LHCN-M2 (cell line): Measurements from ENCODE around the gene GREM1. TPM values are rescaled to one million over a fixed set of nuclear protein-coding genes. Genes with fewer than 3 reads are reported as not detected.

Experiments used
- DNase-seq: peaks from one replicate; pipeline ENCODE4 v3.0.0-alpha.2; 2012; ENCODE audit warnings: low read depth
- total RNA-seq: library from RNA; depleted of rRNA; stranded (reverse); fragments of >200 nt; gene quantifications from 2 replicates; pipeline ENCODE4 v1.2.3, GENCODE V29; 2014

GREM1 gene
- total RNA-seq, 1 experiment from 2014 or later = 123 TPM

GRCh38 chr15:32694222-32694983 lies 23.4 kb upstream of the GREM1 start:
- DNase-seq = no peak

- no peak for DNase-seq
Measured at GRCh38 chr15:32698773-32699390, 18.9 kb upstream of the GREM1 start.

GRCh38 chr15:32700501-32701150 lies 17.2 kb upstream of the GREM1 start:
- DNase-seq = no peak

GRCh38 chr15:32701863-32702262 lies 15.9 kb upstream of the GREM1 start:
- no peak for DNase-seq

- DNase-seq = peak; percentile 65
Measured at GRCh38 chr15:32704395-32704981, 13.3 kb upstream of the GREM1 start.

DNA sequence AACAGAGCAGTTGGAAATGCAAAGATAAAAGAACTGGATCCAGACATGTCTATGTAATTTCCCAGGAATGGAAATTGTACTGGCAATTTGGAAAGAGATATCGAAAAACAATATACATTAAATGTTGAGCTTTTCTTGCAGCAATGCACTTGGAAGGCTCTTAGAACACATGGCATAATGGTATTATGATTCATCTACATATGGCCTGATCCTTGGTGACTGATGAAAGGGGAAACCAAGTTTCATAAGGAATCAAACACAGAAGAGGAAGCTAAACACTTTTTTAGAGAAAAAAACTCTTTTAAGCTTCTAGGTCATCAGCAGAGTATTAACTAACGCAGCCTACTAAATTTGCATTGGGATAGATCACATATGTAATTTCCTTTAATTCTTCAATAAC lies 12.4 kb upstream of the GREM1 start:
- no peak for DNase-seq

DNA sequence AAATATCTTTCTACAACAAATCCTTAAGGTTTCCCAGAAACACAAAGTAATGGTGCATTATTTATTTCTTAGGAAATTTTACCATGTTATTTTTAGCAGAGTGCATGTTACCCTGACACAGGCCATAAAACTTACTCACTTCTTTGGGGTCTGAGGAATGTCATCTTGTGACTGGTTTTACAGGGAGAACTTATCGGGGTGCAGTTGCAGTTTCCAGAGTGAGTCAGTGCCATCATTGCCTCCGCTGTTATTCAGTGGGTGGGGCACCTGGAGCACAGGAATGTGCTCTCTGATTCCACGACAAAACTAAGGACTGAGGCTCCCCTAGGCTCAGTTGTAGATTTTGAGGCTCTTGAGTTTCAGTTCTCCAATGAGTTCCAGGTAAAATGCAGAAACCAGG lies 11.1 kb upstream of the GREM1 start:
- DNase-seq = peak; percentile 89

GRCh38 chr15:32707436-32707835 lies 10.4 kb upstream of the GREM1 start:
- DNase-seq = no peak

GRCh38 chr15:32709295-32710033 lies 8.3 kb upstream of the GREM1 start:
- no peak for DNase-seq

- DNase-seq = peak; percentile 42
Measured at GRCh38 chr15:32715276-32715675, 2.5 kb upstream of the GREM1 start.

- DNase-seq = no peak
Measured at GRCh38 chr15:32716216-32716914, 1.4 kb upstream of the GREM1 start.

DNA sequence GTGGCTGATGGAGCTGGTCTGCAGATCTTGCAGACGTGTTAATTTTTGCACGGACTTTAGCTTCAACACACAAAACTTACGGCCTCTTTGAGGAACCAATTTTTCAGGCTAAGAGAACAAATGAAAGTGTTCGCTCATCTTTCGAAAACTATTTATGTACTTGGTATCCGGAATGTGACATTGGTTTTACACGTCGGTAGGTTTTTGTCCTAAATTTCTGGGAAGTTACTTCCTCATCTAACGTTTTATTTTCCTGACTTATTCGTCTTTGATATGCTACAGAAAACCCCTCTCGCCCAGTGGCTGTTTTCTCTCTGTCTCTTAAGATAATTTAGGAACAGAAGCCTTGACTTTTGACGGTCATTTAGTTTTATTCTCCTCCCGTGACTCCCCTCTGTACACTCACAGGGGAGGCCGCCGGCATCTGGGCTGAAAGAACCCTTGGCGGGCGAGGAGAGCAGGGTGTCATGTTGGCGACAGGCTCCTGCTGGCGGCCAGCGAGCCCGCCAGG lies 834 bp upstream of the GREM1 start:
- DNase-seq = no peak

DNA sequence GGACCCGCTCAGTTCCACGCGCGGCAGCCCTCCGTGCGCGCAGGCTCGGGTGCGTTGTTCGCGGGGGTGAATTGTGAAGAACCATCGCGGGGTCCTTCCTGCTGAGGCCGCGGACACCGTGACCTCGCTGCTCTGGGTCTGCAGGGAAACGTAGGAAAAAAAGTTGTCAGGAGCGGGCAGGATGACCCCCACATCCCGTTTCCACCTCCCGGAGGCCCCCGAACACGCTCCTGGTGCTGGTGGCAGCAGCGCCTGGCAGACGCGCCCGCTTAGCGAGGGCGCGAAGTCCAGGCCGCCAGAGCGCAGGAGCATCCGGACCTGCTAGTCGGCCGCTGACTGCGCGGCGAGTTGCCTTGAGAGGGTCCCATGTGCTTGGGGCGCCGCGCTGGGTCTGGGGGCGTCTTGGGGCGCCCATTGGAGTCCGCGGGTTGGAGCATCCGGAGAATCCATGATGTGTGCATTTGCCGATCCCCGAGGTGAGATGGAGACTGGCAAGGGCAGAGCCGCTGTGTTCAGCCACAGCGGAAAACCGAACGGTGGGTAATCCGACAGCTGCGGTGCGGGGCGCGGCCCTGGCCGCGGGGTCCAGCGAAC lies 520 bp downstream of the GREM1 start:
- peak; percentile 47 for DNase-seq

GRCh38 chr15:32718821-32719716 lies 1.3 kb downstream of the GREM1 start:
- peak; percentile 58 for DNase-seq

DNA sequence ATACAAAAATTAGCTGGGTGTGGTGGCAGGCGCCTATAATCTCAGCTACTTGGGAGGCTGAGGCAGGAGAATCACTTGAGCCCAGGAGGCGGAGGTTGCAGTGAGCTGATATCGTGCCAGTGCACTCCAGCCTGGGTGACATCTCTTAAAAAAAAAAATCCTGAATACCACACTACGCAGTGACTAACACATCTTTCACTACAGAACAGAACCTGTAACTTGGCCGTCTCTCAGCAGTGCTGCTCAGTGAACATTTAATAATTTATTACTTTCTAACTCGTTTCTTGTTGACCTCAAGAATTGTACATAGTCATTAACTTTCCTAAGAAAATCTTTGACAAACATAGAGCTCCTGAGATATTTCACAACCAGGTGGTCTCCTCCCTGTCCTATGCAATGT lies 3.8 kb downstream of the GREM1 start:
- DNase-seq = peak; percentile 51

DNA sequence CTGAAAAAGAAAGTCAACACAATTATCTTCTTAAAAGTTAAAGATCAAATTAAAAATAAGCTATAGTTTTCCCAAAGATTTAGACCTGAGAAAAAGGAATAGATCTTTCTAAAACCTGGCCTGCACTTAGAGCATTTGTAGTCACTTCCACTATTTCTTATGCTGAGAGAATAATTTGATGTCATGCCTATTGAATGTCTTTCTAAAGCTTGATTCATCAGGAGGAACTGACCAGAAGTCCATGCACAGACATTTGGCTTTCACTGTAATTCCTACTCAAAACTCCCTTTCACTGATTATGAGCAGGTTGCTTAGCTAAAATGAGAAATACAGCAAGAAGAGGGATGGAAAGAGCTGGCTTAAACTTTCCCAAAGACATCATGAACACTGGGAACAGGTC lies 4.3 kb downstream of the GREM1 start:
- DNase-seq = no peak

DNA sequence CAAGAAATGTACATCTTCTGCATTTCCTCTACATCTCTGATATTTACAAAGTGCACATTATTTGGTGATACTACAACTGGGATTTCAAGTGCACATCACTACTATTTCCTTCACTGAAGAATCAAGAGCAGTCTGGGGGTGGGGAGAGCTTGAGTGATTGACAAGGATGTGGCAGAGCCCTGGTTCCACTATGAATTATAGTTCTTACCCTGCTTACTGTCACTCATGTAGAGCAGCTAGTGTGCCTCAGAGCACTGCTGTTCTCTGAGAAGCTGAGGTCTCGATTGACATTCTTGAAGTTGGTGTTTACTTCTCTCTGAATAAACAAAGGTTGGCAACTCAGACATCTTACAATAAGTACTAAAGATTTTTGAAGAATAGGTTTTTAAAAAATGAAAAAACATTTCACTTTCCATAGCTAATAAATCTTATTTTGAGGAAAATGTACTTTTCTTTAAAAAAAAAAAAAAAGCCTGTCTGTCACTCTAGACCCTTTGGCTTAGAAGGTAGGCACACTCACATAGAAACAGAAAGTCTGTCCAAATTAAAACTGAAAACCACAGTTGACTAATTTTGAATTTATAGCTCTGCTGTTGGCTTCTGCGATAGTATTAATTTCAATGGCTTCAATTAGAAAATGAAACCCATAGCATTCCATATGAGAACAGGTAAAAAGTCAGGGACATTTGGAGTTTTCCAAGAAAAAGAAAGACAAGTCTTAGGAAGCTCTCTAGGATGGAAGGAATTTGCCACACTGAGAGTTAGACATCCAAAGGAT lies 5.6 kb downstream of the GREM1 start:
- no peak for DNase-seq

DNA sequence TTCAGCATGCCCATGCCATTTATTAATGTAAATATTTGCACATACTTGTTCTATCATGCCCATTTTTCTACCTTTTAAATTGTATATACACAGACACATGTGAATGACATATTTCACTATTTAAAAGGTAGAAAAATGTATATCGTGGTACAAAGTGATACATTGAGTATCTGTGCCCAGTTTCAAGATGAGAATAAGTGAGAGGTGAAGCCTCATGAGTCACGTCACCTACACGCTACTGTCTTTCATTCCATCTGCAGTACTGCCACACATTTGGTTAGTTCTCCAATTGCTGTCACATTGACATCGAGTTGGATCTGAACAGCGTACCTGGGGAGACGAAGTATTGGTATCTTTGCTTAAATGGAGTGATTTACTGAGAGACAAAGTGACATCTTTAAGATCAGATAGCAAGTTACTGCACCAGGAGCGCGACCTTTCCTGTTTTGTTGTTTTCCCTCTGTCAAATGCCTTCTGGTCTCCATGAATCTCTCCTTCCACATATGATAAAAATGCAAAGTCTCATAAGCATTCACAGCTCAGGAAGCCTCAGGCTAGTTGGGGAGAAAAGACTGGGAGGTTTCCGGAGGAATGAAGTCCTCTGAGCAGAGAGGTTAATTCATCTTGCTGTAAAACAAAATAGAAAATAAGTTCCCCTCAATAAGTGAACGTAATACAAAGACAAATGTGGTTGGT lies 12.0 kb downstream of the GREM1 start:
- no peak for DNase-seq
